DOHH2 (cell line): ENCODE data around the gene IL1RL2.

Experiments
- H3F3A ChIP-seq: fragments of 200-600 bp; sonication (generic), shearing (Covaris generic); 2 replicates; pipeline ENCODE4 v1.6.0; 2016; ENCODE audit warnings: antibody characterized with exemption, mild to moderate bottlenecking; ENCODE audit not compliant: control insufficient read depth, insufficient read depth
- H3K27ac ChIP-seq: fragments of 200-600 bp; sonication (generic); 2 replicates; pipeline ENCODE4 v1.5.1; 2014; ENCODE audit warnings: low read depth, mild to moderate bottlenecking, low read length, moderate library complexity
- H3K27me3 ChIP-seq: fragments of 200-600 bp; sonication (generic); 2 replicates; pipeline ENCODE4 v1.6.1; 2014; ENCODE audit warnings: mild to moderate bottlenecking, low read length, mixed read lengths; ENCODE audit not compliant: control insufficient read depth
- H3K36me3 ChIP-seq: fragments of 200-600 bp; sonication (generic); 2 replicates; pipeline ENCODE4 v1.6.1; 2014; ENCODE audit warnings: mild to moderate bottlenecking, low read length, moderate library complexity, mixed read lengths; ENCODE audit not compliant: control insufficient read depth
- H3K4me1 ChIP-seq: fragments of 200-600 bp; sonication (generic); 2 replicates; pipeline ENCODE4 v1.6.1; 2014; ENCODE audit warnings: mild to moderate bottlenecking, low read length, mixed read lengths; ENCODE audit not compliant: control insufficient read depth
- H3K4me2 ChIP-seq: fragments of 200-600 bp; sonication (generic); 2 replicates; pipeline ENCODE4 v1.6.0; 2014; ENCODE audit warnings: mild to moderate bottlenecking, low read length, moderate library complexity
- H3K4me3 ChIP-seq: fragments of 200-600 bp; sonication (generic); 2 replicates; pipeline ENCODE4 v1.5.1; 2014; ENCODE audit warnings: mild to moderate bottlenecking, low read length, mixed read lengths
- H3K79me2 ChIP-seq: fragments of 200-600 bp; sonication (generic); 2 replicates; pipeline ENCODE4 v1.6.1; 2014; ENCODE audit warnings: mild to moderate bottlenecking, low read length, mixed read lengths; ENCODE audit not compliant: control insufficient read depth
- H3K9me2 ChIP-seq: fragments of 200-600 bp; sonication (generic); replicated peaks from 2 replicates; pipeline ENCODE4 v1.6.1; 2014; ENCODE audit warnings: mild to moderate bottlenecking, low read length, mixed read lengths; ENCODE audit not compliant: control insufficient read depth
- H3K9me3 ChIP-seq: fragments of 200-600 bp; sonication (generic); 2 replicates; pipeline ENCODE4 v1.6.1; 2014; ENCODE audit warnings: antibody characterized with exemption, low read length, mixed read lengths; ENCODE audit not compliant: control insufficient read depth, insufficient read depth
- H4K20me1 ChIP-seq: fragments of 200-600 bp; sonication (generic); 2 replicates; pipeline ENCODE4 v1.6.0; 2014; ENCODE audit warnings: low read depth, mild to moderate bottlenecking, antibody characterized with exemption, low read length, moderate library complexity; ENCODE audit not compliant: control insufficient read depth, insufficient read depth
- CTCF ChIP-seq: fragments of 200-600 bp; sonication (generic); IDR thresholded peaks from one replicate; pipeline ENCODE4 v1.5.1; 2014; ENCODE audit warnings: antibody characterized with exemption, mild to moderate bottlenecking, low read depth, low read length; ENCODE audit not compliant: poor library complexity, severe bottlenecking
- EZH2phosphoT487 ChIP-seq: fragments of 200-600 bp; sonication (generic); IDR thresholded peaks from 2 replicates; pipeline ENCODE4 v1.6.1; 2017; ENCODE audit warnings: borderline replicate concordance, mild to moderate bottlenecking, antibody characterized with exemption, low read length, moderate library complexity, mixed read lengths

The IL1RL2 gene

GRCh38 chr2:102271844-102272243, 85.0 kb downstream of the IL1RL2 start:
- Histone ChIP-seq H3K27me3 (no peaks in the 10 kb centered on the region), H3K79me2 (no peaks in the 10 kb centered on the region), H3K27ac (no peak overlapping the region), H3K9me2 (no peaks in the 10 kb centered on the region), H3K4me1 (no peaks in the 10 kb centered on the region), H3K4me3 (no peak overlapping the region), H3K36me3 (no peaks in the 10 kb centered on the region), H3K9me3 (no peaks in the 10 kb centered on the region), H3F3A (no peaks in the 10 kb centered on the region), H4K20me1 (no peaks in the 10 kb centered on the region), H3K4me2 (no peak overlapping the region)
- TF ChIP-seq CTCF: no peak
- TF ChIP-seq EZH2phosphoT487: no peak

DNA sequence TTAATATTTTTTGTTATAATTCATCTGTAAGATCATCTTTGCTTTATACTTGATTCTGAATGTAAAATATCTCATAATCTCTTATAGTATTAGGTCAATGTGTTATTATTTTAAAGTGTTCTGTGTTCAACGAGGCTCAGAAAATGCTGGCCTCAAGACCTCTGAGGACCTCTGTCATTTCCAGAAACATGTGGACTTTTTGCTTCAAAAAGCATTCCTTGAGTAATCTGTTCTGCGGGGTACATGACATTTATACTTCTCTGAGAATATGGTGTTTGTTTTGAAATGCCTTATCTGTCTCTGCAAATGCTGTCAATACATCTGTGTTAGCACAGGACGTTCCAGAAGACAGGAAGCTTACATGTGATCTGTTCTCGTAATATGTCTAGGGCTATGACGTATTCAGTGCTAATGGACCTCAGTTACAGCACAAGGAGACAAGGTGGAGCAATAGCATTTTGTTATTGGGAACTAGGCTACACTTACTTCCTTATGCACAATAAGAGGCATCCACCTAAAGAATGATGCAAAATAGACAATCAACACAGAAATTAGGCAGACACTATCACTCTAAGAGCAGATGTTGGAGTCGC, 86.9 kb downstream of the IL1RL2 start:
- H3K4me2 ChIP-seq: no peak overlapping the region
- no peaks in the 10 kb centered on the region for H3K27me3 ChIP-seq
- no peak overlapping the region for H3K4me3 ChIP-seq
- no peaks in the 10 kb centered on the region for H3K9me2 ChIP-seq
- H4K20me1 ChIP-seq: no peaks in the 10 kb centered on the region
- H3K79me2 ChIP-seq: no peaks in the 10 kb centered on the region
- no peaks in the 10 kb centered on the region for H3K36me3 ChIP-seq
- H3K9me3 ChIP-seq: no peaks in the 10 kb centered on the region
- TF ChIP-seq EZH2phosphoT487: no peak
- TF ChIP-seq CTCF: no peak
- no peak overlapping the region for H3K27ac ChIP-seq
- no peaks in the 10 kb centered on the region for H3F3A ChIP-seq
- H3K4me1 ChIP-seq: no peaks in the 10 kb centered on the region

DNA sequence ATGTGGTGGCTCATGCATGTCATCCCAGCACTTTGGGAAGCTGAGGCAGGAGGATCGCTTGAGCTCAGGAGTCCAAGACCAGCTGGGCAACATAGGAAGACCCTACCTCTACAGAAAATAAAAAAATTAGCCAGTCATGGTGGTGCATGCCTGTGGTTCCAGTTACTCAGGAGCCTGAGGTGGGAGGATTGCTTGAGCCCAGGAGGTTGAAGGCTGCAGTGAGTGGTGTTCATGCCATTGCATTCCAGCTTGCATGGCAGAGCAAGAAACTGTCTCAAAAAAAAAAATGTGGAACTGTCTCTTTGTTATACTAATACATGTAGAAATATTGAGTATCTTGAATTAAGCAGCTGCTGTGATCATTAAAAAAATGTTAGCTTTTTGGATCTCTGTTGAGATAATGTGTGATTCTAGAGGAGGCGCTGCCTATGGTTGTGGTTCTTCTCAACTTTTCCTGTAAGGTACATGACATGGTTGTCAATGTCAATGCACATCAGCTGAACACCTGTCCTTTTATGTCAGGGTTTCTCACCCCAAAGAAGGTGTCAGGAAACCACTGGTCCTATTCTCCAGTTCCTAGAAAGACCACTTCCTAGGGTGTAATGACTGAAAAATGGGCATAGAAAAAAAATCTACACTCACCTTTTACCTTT, 89.9 kb downstream of the IL1RL2 start:
- no peaks in the 10 kb centered on the region for H3K36me3 ChIP-seq
- TF ChIP-seq EZH2phosphoT487 (no peak), CTCF (no peak)
- H3K9me3 ChIP-seq: no peaks in the 10 kb centered on the region
- H3K27ac ChIP-seq: no peak overlapping the region
- H3K4me3 ChIP-seq: no peak overlapping the region
- no peaks in the 10 kb centered on the region for H3F3A ChIP-seq
- no peaks in the 10 kb centered on the region for H3K27me3 ChIP-seq
- H3K4me2 ChIP-seq: no peak overlapping the region
- H3K4me1 ChIP-seq: no peaks in the 10 kb centered on the region
- no peaks in the 10 kb centered on the region for H3K9me2 ChIP-seq
- no peaks in the 10 kb centered on the region for H4K20me1 ChIP-seq
- no peaks in the 10 kb centered on the region for H3K79me2 ChIP-seq
